ENCODE measurements around the gene MSI2.

GRCh38 chr17:57603978-57604377, 347.7 kb downstream of the MSI2 start:
- no peak for TF ChIP-seq ZNF8 (CRISPR knock-in tag; IDR thresholded peaks at IDR 0.05)
- no peak for TF ChIP-seq POU6F1 (CRISPR knock-in tag; IDR thresholded peaks at IDR 0.05; ENCODE audit: borderline replicate concordance, low read depth)
- TF ChIP-seq ZNF565 (CRISPR knock-in tag; conservative IDR thresholded peaks at IDR 0.05; ENCODE audit: low read depth), result no peak
- TF ChIP-seq ZFP30 (CRISPR knock-in tag; IDR thresholded peaks at IDR 0.05), result no peak
